ENCODE results near the gene ATP2C2.

DNA sequence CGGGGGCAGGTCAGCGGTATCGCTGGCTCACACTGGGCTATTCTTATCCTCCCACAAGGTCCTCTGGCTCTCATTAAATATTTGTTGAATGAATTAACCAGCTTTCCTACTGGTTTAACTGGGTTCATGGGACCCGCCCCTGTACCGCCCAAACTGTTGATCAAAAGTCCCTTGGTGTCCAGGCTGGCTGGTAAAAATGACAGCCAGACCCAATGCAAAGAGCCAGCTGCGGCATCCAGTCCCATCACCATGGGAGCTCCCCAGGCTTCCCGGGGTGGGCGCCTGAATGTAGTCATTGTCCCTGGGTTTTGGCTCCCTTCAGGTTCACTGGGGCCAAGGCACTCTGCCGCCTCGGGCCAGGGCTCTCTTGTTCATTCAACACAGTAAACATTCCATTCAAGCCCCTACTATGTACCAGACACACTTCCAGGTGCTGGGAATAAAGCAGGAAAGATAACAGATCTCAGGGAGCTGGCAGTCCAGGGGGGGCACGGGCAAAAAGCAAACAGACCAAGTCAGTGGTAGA lies 11.7 kb upstream of the ATP2C2 start:
- no peak for TF ChIP-seq REST (tag by site-specific recombination; IDR thresholded peaks at IDR 0.05)
- TF ChIP-seq, protein P1, sequence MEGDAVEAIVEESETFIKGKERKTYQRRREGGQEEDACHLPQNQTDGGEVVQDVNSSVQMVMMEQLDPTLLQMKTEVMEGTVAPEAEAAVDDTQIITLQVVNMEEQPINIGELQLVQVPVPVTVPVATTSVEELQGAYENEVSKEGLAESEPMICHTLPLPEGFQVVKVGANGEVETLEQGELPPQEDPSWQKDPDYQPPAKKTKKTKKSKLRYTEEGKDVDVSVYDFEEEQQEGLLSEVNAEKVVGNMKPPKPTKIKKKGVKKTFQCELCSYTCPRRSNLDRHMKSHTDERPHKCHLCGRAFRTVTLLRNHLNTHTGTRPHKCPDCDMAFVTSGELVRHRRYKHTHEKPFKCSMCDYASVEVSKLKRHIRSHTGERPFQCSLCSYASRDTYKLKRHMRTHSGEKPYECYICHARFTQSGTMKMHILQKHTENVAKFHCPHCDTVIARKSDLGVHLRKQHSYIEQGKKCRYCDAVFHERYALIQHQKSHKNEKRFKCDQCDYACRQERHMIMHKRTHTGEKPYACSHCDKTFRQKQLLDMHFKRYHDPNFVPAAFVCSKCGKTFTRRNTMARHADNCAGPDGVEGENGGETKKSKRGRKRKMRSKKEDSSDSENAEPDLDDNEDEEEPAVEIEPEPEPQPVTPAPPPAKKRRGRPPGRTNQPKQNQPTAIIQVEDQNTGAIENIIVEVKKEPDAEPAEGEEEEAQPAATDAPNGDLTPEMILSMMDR (tag by site-specific recombination; IDR thresholded peaks at IDR 0.05): no peak
- TF ChIP-seq ZNF416 (tag by site-specific recombination; IDR thresholded peaks at IDR 0.05): no peak
- TF ChIP-seq, protein P2, sequence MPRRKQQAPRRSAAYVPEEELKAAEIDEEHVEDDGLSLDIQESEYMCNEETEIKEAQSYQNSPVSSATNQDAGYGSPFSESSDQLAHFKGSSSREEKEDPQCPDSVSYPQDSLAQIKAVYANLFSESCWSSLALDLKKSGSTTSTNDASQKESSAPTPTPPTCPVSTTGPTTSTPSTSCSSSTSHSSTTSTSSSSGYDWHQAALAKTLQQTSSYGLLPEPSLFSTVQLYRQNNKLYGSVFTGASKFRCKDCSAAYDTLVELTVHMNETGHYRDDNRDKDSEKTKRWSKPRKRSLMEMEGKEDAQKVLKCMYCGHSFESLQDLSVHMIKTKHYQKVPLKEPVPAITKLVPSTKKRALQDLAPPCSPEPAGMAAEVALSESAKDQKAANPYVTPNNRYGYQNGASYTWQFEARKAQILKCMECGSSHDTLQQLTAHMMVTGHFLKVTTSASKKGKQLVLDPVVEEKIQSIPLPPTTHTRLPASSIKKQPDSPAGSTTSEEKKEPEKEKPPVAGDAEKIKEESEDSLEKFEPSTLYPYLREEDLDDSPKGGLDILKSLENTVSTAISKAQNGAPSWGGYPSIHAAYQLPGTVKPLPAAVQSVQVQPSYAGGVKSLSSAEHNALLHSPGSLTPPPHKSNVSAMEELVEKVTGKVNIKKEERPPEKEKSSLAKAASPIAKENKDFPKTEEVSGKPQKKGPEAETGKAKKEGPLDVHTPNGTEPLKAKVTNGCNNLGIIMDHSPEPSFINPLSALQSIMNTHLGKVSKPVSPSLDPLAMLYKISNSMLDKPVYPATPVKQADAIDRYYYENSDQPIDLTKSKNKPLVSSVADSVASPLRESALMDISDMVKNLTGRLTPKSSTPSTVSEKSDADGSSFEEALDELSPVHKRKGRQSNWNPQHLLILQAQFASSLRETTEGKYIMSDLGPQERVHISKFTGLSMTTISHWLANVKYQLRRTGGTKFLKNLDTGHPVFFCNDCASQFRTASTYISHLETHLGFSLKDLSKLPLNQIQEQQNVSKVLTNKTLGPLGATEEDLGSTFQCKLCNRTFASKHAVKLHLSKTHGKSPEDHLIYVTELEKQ (tag by site-specific recombination; IDR thresholded peaks at IDR 0.05; ENCODE audit: borderline replicate concordance): no peak
- no peak for TF ChIP-seq ZBTB7A (tag by site-specific recombination; IDR thresholded peaks at IDR 0.05; ENCODE audit: low read depth)
- no peak for TF ChIP-seq ZBTB20 (tag by site-specific recombination; IDR thresholded peaks at IDR 0.05)
- no peak for TF ChIP-seq ZNF610 (tag by site-specific recombination; IDR thresholded peaks at IDR 0.05; ENCODE audit: borderline replicate concordance)
- no peak for TF ChIP-seq ZBTB49 (tag by site-specific recombination; IDR thresholded peaks at IDR 0.05; ENCODE audit: low read depth)
- TF ChIP-seq SP2 (tag by site-specific recombination; IDR thresholded peaks at IDR 0.05): no peak
- no peak for TF ChIP-seq ZNF639 (tag by site-specific recombination; IDR thresholded peaks at IDR 0.05)
- no peak for TF ChIP-seq ZNF133 (tag by site-specific recombination; IDR thresholded peaks at IDR 0.05)
- TF ChIP-seq ZNF302 (tag by site-specific recombination; IDR thresholded peaks at IDR 0.05; ENCODE audit: low read depth): no peak
- no peak for TF ChIP-seq ZNF555 (tag by site-specific recombination; conservative IDR thresholded peaks at IDR 0.05)

Data from HEK293 (cell line).